NCI-H1417 (cell line): ENCODE results near the gene DOCK9.
A peak's percentile ranks its signal among the peaks of the same experiment; 100 is the strongest.

Experiments
- DNase-seq, 3 experiments: peaks; one replicate each; lab custom pipeline; 2025; lab: John Stamatoyannopoulos, UW

Gene DOCK9

DNA sequence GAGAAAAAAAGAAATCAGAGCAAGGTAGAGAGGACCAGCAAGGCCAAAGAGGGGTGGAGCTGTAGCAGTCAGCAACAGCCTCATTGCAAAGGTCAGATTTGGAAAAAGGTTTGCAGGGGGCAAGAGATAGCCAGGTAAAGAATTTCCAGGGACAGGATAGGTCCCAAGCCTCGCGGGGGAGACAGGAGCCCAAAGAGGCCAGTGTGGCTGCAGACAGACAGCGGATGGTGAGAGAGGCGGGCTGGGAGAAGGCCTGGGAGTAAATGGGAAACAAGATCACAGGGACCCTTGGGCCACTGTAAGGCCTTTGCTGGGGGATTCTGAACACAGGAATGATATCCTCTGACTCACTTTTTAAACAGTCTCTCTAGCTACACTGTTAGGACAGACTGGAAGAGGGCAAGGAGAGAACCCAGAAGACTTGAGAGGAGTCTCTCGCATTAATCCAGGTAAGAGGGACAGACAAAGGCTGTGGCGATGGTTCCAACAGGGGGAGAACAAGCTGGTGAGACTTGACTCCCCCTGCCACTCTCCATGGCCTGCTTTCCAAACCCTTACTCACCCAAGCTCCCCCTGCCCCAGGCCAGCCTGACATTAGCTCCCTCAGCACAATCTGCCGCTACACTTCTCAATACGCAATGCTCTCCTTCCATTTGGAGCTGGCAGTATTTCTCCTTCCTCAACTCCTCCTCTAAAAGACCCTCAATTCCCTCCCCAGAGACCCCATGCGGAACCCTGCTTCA is 31.8 kb downstream of the DOCK9 start:
- no peak for DNase-seq

GRCh38 chr13:98944336-98944735 is 33.5 kb downstream of the DOCK9 start:
- no peak for DNase-seq

DNA sequence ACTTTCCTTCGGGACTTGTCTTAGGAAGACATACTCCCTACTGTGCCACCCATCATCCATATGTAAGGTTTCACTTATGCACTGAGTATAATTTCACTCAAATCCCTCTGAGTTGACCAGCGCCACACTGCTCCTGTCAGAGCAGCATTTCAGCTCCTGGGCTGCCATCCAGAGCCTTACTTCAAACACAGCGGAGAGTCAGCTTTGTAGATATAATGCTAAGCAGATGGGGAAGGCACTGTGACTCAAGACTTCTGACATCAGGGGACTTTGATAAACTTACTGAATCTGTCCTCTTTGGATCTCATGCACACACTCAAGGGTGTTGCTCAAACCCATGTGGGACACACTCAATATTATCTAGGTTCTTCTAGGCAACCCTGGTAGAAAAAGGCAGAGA is 34.9 kb downstream of the DOCK9 start:
- DNase-seq: no peak

- DNase-seq: no peak
Observed at GRCh38 chr13:98942485-98942884, 35.4 kb downstream of the DOCK9 start.

DNA sequence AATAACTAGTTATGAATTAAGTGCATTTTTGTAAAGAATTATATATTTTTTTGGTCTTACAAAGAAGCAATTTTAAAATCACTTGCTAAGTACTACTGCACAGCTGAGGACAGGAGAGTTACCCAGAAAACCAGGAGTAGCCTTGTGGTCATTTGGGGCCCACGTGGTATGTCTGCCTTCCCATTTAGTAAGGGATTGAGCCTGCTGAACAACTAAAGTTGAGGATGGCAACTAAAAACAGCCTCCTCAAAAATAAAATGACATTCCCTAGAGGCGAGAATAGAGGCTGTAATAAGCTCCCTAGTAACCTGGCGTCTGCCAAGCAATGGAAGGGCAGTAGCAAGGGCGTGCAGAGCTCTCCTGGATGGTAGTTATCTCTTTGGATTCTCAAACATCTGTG is 36.3 kb downstream of the DOCK9 start:
- no peak for DNase-seq

DNA sequence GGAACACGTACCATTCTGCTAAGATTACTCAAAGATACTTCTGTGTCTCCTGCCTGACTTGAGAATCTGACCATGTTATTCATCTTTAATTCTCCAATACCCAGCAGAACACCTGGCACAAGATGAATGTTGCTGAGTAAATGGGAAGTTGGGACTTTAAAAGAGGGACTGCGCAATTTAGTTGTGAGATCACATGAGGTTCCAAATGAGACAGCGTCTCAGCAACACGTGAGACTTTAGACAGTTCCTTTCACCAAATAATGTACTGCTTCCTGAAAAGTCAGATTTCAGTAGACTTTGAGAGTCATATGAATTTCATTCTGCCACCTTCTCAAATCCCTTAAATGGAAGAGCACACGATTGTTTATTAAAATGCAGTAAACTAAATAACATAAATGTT is 36.7 kb downstream of the DOCK9 start:
- no peak for DNase-seq

- no peak for DNase-seq
Observed at GRCh38 chr13:98940325-98941001, 37.4 kb downstream of the DOCK9 start.

GRCh38 chr13:98939660-98940191 is 38.1 kb downstream of the DOCK9 start:
- no peak for DNase-seq

DNA sequence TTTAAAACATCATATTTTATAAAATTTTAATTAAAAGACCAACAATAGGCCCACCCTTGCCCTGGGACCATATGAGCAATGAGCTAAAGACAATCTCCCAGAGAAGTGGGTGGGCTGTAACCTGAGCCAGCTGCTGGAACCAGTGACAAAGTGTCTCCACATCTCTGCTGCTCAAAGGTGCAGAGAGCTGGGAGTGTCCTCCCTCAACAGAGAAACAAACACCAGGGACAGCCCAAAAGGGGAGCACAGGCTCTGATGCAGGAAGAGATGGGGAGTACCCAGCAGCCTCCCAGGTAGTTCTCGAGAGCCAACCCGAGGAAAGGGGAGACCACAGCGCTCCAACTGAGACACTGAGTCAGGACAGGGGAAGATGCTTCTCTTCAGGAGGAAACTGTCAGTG is 39.1 kb downstream of the DOCK9 start:
- DNase-seq: peak in 1 of 3 experiments; percentile 50

- DNase-seq: no peak
Observed at GRCh38 chr13:98937911-98938381, 39.9 kb downstream of the DOCK9 start.

DNA sequence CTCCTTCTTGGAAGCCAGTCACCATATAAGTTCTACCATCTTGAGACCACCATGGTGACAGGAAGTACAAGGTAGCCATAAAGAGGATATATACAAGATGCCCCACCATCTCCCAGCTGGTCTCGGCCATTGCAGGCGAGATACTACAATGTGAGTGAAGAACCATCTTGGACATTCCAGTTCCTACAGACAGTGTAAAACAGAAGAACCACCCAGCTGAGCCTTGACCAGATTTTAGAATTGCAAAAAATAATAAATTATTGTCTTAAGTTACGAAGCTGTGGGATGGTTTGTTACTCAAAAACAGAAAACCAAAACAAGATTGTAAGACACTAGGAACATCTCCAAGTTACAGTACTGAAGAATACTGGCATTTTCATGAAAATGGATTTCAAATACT is 43.6 kb downstream of the DOCK9 start:
- DNase-seq: no peak

DNA sequence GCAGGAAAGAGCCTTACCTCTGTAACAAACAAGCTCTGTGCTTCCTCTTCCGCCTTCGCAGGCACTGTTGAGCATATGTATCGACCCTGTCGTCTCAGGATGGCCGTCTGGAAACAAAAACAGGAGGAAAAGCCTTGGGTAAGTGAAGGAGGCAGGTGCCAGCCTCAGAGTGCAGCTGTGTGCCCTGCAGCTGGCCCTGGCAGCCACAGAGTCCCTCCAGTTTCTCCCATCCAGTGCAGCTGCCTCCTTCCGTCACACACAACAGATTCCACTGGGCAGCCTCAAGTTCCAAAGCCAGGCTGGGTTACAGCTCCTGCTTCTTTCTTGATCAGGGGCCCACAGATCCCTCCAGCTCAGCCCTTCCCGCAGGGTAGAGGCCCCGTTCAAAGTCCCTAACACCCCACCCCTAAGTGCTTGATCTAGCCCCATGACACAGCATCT is 47.7 kb downstream of the DOCK9 start:
- peak in 1 of 3 experiments; percentile 26 for DNase-seq

GRCh38 chr13:98927951-98928927 is 49.6 kb downstream of the DOCK9 start:
- DNase-seq: no peak

- no peak for DNase-seq
Observed at GRCh38 chr13:98925949-98926348, 51.9 kb downstream of the DOCK9 start.

GRCh38 chr13:98923641-98924397 is 54.0 kb downstream of the DOCK9 start:
- no peak for DNase-seq

- no peak for DNase-seq
Observed at GRCh38 chr13:98922306-98922705, 55.6 kb downstream of the DOCK9 start.

DNA sequence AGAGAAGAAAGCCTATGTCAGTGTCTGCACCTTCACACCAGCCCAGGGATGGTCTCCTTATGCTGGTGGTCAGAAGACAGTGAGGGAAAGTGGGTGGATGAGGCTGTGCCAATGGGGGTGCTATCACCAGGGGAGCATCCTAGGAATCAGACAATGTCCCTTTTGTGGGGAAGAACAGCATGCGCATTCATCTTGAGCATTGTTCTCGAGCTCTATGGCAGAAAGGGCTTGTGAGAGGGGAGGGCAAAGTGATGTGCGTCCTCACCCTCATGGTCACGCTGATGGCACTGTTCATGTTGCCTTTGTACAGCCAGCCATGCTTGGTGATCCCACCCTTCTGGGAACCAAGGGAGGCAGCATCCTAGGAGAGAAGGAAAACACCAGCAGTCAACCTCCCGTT is 56.1 kb downstream of the DOCK9 start:
- DNase-seq: no peak

- DNase-seq: no peak
Observed at GRCh38 chr13:98921015-98921580, 56.8 kb downstream of the DOCK9 start.

- DNase-seq: no peak
Observed at GRCh38 chr13:98919566-98919965, 58.3 kb downstream of the DOCK9 start.

DNA sequence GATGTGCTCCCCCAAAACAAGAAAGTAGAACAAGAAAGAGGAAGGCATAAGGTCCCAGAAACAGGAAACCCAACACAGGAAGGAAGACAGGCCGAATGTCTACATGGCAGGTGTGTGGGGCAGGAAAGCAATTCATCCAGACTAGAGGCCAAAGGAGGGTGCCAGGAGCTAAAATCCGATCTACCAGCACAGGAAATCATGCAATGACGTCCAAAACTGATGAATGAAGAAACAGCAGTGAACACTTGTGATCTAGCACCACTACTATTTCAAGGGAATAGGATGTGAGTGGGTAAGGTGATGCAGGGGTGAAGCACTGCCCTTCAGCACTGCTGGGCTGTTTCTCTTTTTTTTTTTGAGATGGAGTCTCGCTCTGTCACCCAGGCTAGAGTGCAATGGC is 59.1 kb downstream of the DOCK9 start:
- no peak for DNase-seq

DNA sequence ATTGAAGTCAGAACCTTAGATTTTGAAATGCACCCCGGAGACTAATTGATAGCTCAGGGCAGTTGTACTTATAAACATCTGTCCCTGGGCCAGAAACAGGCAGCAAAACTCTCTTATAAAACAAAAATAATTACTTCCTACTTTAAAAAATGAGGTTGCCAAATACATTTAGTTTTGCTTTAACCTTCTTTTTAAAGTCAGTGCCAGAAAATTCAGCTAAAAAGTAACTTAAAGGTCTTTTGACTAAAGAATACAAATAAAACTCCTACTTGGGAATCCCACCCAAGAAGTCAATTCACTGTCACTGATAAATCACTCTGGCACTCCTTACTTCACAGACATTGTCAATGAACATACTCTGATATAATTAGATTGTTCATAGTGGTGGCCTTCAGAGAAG is 60.7 kb downstream of the DOCK9 start:
- DNase-seq: peak in 1 of 3 experiments; percentile 40
